Measurements from ENCODE around the gene FOXN3.

GRCh38 chr14:89290813-89291212 lies 126.2 kb downstream of the FOXN3 start:
- no peak for TF ChIP-seq CTCF (IDR thresholded peaks at IDR 0.05)
- TF ChIP-seq POLR2AphosphoS5 (IDR thresholded peaks at IDR 0.05; ENCODE audit: low read depth, low read length): no peak
- TF ChIP-seq YY1 (IDR thresholded peaks at IDR 0.05; ENCODE audit: low read depth): no peak
- no peak for TF ChIP-seq RCOR1 (IDR thresholded peaks at IDR 0.05; ENCODE audit: low read length)
- TF ChIP-seq TCF12 (IDR thresholded peaks at IDR 0.05): no peak
- no peak for TF ChIP-seq JUND (IDR thresholded peaks at IDR 0.05)
- TF ChIP-seq SMC3 (IDR thresholded peaks at IDR 0.05; ENCODE audit: low read depth, low read length): no peak
- no peak for TF ChIP-seq RAD21 (IDR thresholded peaks at IDR 0.05; ENCODE audit: low read length)
- TF ChIP-seq RFX5 (IDR thresholded peaks at IDR 0.05; ENCODE audit: low read length): no peak
- no peak for TF ChIP-seq REST (IDR thresholded peaks at IDR 0.05; ENCODE audit: low read depth, low read length)

All from SK-N-SH (cell line).